HFFc6 (cell line): Measurements from ENCODE around the gene PTGDR2. TPM values are rescaled to one million over a fixed set of nuclear protein-coding genes. Genes with fewer than 3 reads are reported as not detected.

Experiments used
- DNase-seq: peaks from one replicate; pipeline ENCODE4 v3.0.0-alpha.2; 2018
- H3K27ac Mint-ChIP-seq: 2 replicates; pipeline ENCODE4 v1.8.0; 2020; ENCODE audit warnings: mild to moderate bottlenecking, mixed read lengths
- H3K27me3 Mint-ChIP-seq: 2 replicates; pipeline ENCODE4 v1.8.0; 2021; ENCODE audit warnings: mild to moderate bottlenecking, moderate library complexity, mixed read lengths; ENCODE audit not compliant: insufficient read depth
- H3K36me3 Mint-ChIP-seq: 2 replicates; pipeline ENCODE4 v1.8.0; 2021; ENCODE audit warnings: low read depth, mixed read lengths
- H3K4me1 Mint-ChIP-seq: 2 replicates; pipeline ENCODE4 v1.8.0; 2020; ENCODE audit warnings: low read depth, mixed read lengths
- H3K4me3 Mint-ChIP-seq: 2 replicates; pipeline ENCODE4 v1.8.0; 2020; ENCODE audit warnings: mild to moderate bottlenecking, moderate library complexity, mixed read lengths
- H3K9me3 Mint-ChIP-seq: 2 replicates; pipeline ENCODE4 v1.8.0; 2020; ENCODE audit warnings: mild to moderate bottlenecking, mixed read lengths
- CTCF ChIP-seq: fragments of 200-600 bp; sonication (generic); IDR thresholded peaks from 2 replicates; pipeline ENCODE4 v1.5.0; 2021; ENCODE audit warnings: antibody characterized with exemption, mild to moderate bottlenecking
- long read RNA-seq: library from polyadenylated mRNA; unstranded; transcript quantifications from one replicate; pipeline ENCODE4 v2.0.0, GENCODE V29; 2019
- total RNA-seq, 6 experiments: library from RNA; stranded (reverse); fragmentation: NEBNext Ultra II Directional; extraction: Animal tissue kit (Norgen Biotek cat#: 25700); gene quantifications; 2 replicates in 1 of 6; 3 replicates in 5 of 6; pipeline ENCODE4 v1.2.3, GENCODE V29; 2021

The PTGDR2 gene
- total RNA-seq: not detected
- long read RNA-seq: 0 reads

GRCh38 chr11:60855726-60856633 is at the start of gene PTGDR2:
PTGDR2 (minus strand) TSS chr11:60855950; CDS start chr11:60853722, 2,228 bp downstream.
- Mint-ChIP-seq H3K4me3 (no peak within 1 kb of the TSS), H3K4me1 (peaks cover 24% of the 10 kb centered on the region), H3K36me3 (peaks cover 9% of the 10 kb centered on the region), H3K27ac (no peak within 1 kb of the TSS), H3K9me3 (no peaks in the 10 kb centered on the region), H3K27me3 (peaks cover 2% of the 10 kb centered on the region)
- no peak for TF ChIP-seq CTCF
- no peak for DNase-seq

DNA sequence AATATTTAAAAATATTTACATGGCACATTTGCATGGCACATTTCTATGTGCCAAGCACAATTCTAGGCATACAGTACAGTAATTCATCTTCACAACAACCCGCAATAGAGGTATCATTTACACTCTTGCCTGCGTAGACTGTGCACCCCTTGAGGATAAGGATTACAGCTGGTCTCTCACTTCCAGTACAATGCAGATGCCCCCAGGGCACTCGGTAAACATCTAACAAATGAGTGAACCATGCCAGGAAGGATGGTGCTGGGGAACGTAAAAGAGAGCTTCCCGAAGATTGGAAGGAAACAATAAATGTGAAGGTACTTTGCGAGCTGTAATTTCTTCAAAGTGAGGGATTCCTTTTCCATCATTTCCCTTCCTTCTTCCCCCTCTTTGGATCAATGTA is 49.3 kb upstream of the PTGDR2 start:
- Mint-ChIP-seq H3K27me3 (peaks cover 13% of the 10 kb centered on the region), H3K4me3 (peak overlapping the region; percentile 91), H3K4me1 (peaks cover 29% of the 10 kb centered on the region), H3K36me3 (no peaks in the 10 kb centered on the region), H3K27ac (peak overlapping the region; percentile 90), H3K9me3 (no peaks in the 10 kb centered on the region)
- DNase-seq: no peak
- TF ChIP-seq CTCF: no peak

DNA sequence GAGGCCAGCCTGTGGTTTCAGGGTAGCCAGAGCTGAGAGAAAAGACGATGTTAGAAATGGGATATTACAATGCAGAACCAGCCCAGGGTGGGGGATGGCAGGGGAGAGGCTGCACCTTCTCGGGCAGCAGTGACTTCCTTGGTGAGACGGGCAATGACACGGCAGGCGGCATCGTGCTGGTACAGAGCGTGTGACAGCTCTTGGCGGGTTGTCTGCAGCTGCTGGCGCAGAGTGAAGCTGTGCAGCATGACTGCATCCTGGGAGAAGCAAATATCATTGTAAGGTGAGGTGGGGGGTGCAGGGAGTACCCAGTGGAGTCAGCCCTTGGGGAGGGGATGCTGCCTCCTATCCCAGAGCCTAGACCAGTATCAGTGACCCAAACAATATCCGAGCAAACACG is 46.9 kb upstream of the PTGDR2 start:
- H3K27me3 Mint-ChIP-seq: no peaks in the 10 kb centered on the region; the same call in 1 of the 2 replicates
- no peak overlapping the region for H3K27ac Mint-ChIP-seq
- H3K4me1 Mint-ChIP-seq: peaks cover 29% of the 10 kb centered on the region
- H3K36me3 Mint-ChIP-seq: peaks cover 3% of the 10 kb centered on the region
- TF ChIP-seq CTCF: no peak
- H3K4me3 Mint-ChIP-seq: no peak overlapping the region
- H3K9me3 Mint-ChIP-seq: no peaks in the 10 kb centered on the region
- no peak for DNase-seq

- H3K27ac Mint-ChIP-seq: no peak overlapping the region
- no peak for DNase-seq
- peaks cover 19% of the 10 kb centered on the region for H3K4me1 Mint-ChIP-seq
- no peaks in the 10 kb centered on the region for H3K27me3 Mint-ChIP-seq
- no peak overlapping the region for H3K4me3 Mint-ChIP-seq
- TF ChIP-seq CTCF: no peak
- no peaks in the 10 kb centered on the region for H3K9me3 Mint-ChIP-seq
- H3K36me3 Mint-ChIP-seq: peaks cover 7% of the 10 kb centered on the region
Observed at GRCh38 chr11:60900673-60901404, 45.1 kb upstream of the PTGDR2 start.

DNA sequence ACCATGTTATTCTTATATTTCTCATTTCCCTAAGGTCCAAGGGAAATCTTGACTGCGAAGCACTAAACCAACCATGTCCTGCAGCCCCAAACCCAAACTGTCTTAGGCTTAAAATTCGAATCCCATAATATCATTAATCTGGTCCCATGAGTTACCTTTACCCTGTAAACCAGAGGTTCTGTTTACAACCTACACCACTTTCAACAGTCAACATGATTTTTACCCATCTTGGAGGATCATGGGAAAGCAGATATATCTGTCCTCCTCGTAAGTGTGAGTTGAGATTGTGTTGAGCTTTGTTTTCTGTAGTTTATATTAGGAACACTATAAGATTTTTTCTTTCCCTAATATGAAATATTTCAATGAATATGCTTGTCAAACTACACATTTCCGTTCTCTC is 44.2 kb upstream of the PTGDR2 start:
- no peaks in the 10 kb centered on the region for H3K9me3 Mint-ChIP-seq
- DNase-seq: no peak
- peaks cover 11% of the 10 kb centered on the region for H3K4me1 Mint-ChIP-seq
- no peaks in the 10 kb centered on the region for H3K27me3 Mint-ChIP-seq
- no peak overlapping the region for H3K27ac Mint-ChIP-seq
- TF ChIP-seq CTCF: no peak
- H3K4me3 Mint-ChIP-seq: no peak overlapping the region
- H3K36me3 Mint-ChIP-seq: peaks cover 12% of the 10 kb centered on the region
